ENCODE data around the gene COL4A2. TPM values are rescaled to one million over a fixed set of nuclear protein-coding genes. Genes with fewer than 3 reads are reported as not detected.
A peak's percentile ranks its signal among the peaks of the same experiment; 100 is the strongest.

Gene COL4A2
- total and polyA plus RNA-seq, 2 experiments from 2014 or later: 146 to 455 TPM

DNA sequence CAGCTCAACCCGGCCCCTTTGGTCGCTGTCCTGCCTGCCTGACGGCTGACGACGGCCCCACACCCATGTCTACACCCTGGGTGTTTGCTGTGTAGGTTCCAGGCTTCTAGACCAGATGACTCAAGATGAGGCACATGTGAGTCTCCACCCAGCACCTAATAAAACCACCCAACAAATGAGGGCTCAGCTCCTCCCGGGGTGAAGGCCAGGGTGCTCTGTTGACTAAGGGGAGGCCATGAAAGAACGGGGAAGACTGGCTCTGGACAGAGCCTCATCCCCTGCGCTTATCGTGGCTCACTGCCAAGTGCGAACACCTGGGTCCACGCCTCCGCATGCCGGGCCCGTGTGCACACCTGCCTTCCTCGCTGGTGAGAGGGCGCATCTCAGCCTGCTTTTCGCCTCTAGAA is 39.6 kb downstream of the COL4A2 start:
- Histone ChIP-seq H3K36me3 (ENCODE audit: low read depth) (no peaks in the 10 kb centered on the region), H4K20me1 (ENCODE audit: insufficient read depth) (no peaks in the 10 kb centered on the region), H3K27me3 (replicated peaks; ENCODE audit: insufficient read depth) (no peaks in the 10 kb centered on the region), H3K79me2 (ENCODE audit: insufficient read depth) (peaks cover 15% of the 10 kb centered on the region), H3K27ac (no peak overlapping the region), H3K4me3 (no peak overlapping the region), H2AFZ (no peak overlapping the region), H3K9me2 (ENCODE audit: insufficient read depth) (no peaks in the 10 kb centered on the region), H3K9ac (no peak overlapping the region), H3K4me2 (ENCODE audit: unreplicated experiment) (no peak overlapping the region), H3F3A (ENCODE audit: insufficient read depth) (peaks cover 23% of the 10 kb centered on the region), H3K4me1 (ENCODE audit: insufficient read depth) (peaks cover 20% of the 10 kb centered on the region), H3K9me3 (ENCODE audit: low read depth) (no peaks in the 10 kb centered on the region)
- WGBS, 2 experiments (ENCODE audit: low coverage in 1 of 2, low lambda C conversion rate in 2 of 2, missing lambda C conversion rate in 2 of 2): 84 to 86% methylated on average over 17 of the region's 17 CpGs
- DNase-seq: peak; percentile 21
- TF ChIP-seq EZH2 (IDR thresholded peaks at IDR 0.05; ENCODE audit: insufficient read depth, poor library complexity, severe bottlenecking) (no peak), EZH2phosphoT487 (IDR thresholded peaks at IDR 0.05; ENCODE audit: insufficient read depth, low read depth) (no peak)
- in situ Hi-C loops (cut with MboI): no loop called here

GRCh38 chr13:110347088-110347487 is 40.0 kb downstream of the COL4A2 start:
- Histone ChIP-seq H3K27ac (peak overlapping the region; percentile 77), H3K4me1 (ENCODE audit: insufficient read depth) (peaks cover 20% of the 10 kb centered on the region), H3K9me3 (ENCODE audit: low read depth) (no peaks in the 10 kb centered on the region), H3K79me2 (ENCODE audit: insufficient read depth) (peaks cover 19% of the 10 kb centered on the region), H3F3A (ENCODE audit: insufficient read depth) (peaks cover 18% of the 10 kb centered on the region), H3K9me2 (ENCODE audit: insufficient read depth) (no peaks in the 10 kb centered on the region), H3K27me3 (replicated peaks; ENCODE audit: insufficient read depth) (no peaks in the 10 kb centered on the region), H4K20me1 (ENCODE audit: insufficient read depth) (no peaks in the 10 kb centered on the region), H3K4me3 (no peak overlapping the region), H3K36me3 (ENCODE audit: low read depth) (no peaks in the 10 kb centered on the region), H2AFZ (no peak overlapping the region), H3K4me2 (ENCODE audit: unreplicated experiment) (peak overlapping the region; percentile 70), H3K9ac (no peak overlapping the region)
- TF ChIP-seq EZH2 (IDR thresholded peaks at IDR 0.05; ENCODE audit: insufficient read depth, poor library complexity, severe bottlenecking) (no peak), EZH2phosphoT487 (IDR thresholded peaks at IDR 0.05; ENCODE audit: insufficient read depth, low read depth) (no peak)
- in situ Hi-C loops (cut with MboI): no loop called here
- WGBS, 2 experiments (ENCODE audit: low coverage in 1 of 2, low lambda C conversion rate in 2 of 2, missing lambda C conversion rate in 2 of 2): 90% methylated on average over 3 of the region's 3 CpGs
- DNase-seq: no peak

DNA sequence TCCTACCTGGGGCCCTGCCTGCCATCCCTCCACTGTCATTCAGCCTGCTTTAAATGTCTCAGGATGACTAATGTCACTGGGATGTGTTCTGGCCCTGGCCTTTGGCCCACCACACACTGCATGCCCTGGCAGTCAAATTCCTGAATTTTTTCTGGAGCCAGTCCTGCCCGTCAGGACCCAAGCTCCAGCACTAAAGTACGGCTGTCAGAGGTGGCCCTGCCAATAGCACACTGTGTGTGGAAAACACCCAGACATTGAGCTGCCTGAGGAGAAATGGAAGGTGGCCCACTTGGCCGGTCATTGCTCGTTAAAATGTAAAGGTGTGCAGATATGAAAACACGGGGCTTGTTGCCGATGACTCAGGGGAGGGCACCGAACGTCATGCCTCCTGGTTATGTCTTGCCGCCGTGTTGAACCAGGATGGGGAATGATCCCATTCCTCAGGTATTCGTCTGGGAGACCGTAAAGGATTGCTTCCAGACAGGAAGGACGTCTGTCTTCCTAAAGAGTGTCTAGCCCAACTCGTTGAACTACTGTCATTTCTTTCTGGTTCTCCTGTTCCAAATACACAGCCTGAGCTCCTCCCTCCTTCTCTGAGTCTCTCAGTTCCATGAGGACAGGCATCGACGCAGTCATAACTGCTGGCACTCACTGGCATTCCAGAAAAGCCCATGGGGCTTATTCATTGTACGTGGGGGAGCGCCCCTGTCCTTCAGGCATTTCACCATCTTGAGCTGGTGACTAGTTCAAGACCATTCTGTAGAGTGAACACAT is 40.6 kb downstream of the COL4A2 start:
- H2AFZ ChIP-seq: peak overlapping the region; percentile 12; the same call in 1 of the 2 replicates
- peaks cover 20% of the 10 kb centered on the region for H3K4me1 ChIP-seq (ENCODE audit: insufficient read depth)
- in situ Hi-C loops (cut with MboI): no loop called here
- H4K20me1 ChIP-seq (ENCODE audit: insufficient read depth): no peaks in the 10 kb centered on the region
- peak overlapping the region; percentile 70 for H3K4me2 ChIP-seq (ENCODE audit: unreplicated experiment)
- DNase-seq: peak; percentile 98
- TF ChIP-seq EZH2 (IDR thresholded peaks at IDR 0.05; ENCODE audit: insufficient read depth, poor library complexity, severe bottlenecking) (no peak), EZH2phosphoT487 (IDR thresholded peaks at IDR 0.05; ENCODE audit: insufficient read depth, low read depth) (no peak)
- peaks cover 19% of the 10 kb centered on the region for H3K79me2 ChIP-seq (ENCODE audit: insufficient read depth)
- H3K9me2 ChIP-seq (ENCODE audit: insufficient read depth): no peaks in the 10 kb centered on the region
- H3F3A ChIP-seq (ENCODE audit: insufficient read depth): peaks cover 18% of the 10 kb centered on the region
- H3K4me3 ChIP-seq: peak overlapping the region; percentile 50
- H3K9me3 ChIP-seq (ENCODE audit: low read depth): no peaks in the 10 kb centered on the region
- 3 to 4% methylated on average over 18 of the region's 18 CpGs for WGBS, 2 experiments (ENCODE audit: low coverage in 1 of 2, low lambda C conversion rate in 2 of 2, missing lambda C conversion rate in 2 of 2)
- no peaks in the 10 kb centered on the region for H3K36me3 ChIP-seq (ENCODE audit: low read depth)
- H3K27ac ChIP-seq: peak overlapping the region; percentile 77
- peak overlapping the region; percentile 52 for H3K9ac ChIP-seq
- no peaks in the 10 kb centered on the region for H3K27me3 ChIP-seq (replicated peaks; ENCODE audit: insufficient read depth)

DNA sequence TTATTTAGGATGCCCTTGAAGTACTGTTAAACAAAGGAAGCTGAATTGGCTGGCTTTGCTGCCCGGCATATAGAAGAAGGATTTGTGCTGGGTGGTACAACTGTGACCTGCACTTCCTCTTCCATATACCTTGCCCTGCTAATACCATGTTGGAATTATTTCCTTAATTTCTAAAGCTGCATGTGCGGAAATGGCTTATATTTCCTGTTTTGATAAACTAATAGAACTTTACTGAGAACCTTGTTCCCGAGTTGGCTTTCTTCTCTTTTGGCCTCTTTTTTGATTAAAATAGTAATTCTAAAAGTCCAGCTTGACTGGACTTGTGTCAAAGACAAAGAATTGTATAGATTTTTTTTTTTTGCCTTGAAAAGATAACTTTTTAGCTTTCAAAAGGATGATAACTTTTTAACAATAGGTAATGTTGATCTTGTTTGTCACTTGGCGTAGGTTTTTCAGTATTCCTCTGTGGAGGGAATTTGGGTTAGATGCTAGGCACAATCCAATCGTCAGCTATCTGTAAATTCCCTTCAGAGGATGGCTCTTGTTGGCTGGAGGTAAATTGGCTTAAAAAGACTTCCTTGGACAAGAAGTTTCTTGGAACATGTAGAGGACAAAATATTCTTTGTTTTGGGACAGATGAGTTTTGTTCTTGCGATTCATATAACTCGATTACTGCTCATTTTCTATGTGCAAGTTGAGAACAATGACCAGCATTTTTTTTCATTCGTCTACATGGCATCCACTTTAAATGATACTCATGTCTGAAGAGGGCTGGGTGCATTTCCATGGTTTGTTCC is 41.4 kb downstream of the COL4A2 start:
- no peaks in the 10 kb centered on the region for H3K36me3 ChIP-seq (ENCODE audit: low read depth)
- H3K4me3 ChIP-seq: peak overlapping the region; percentile 50; the same call in 1 of the 2 replicates
- WGBS, 2 experiments (ENCODE audit: low coverage in 1 of 2, low lambda C conversion rate in 2 of 2, missing lambda C conversion rate in 2 of 2): 62 to 68% methylated on average over 8 of the region's 8 CpGs
- H3K4me1 ChIP-seq (ENCODE audit: insufficient read depth): peaks cover 20% of the 10 kb centered on the region
- peak overlapping the region; percentile 70 for H3K4me2 ChIP-seq (ENCODE audit: unreplicated experiment)
- H3K27me3 ChIP-seq (replicated peaks; ENCODE audit: insufficient read depth): no peaks in the 10 kb centered on the region
- H3K27ac ChIP-seq: peak overlapping the region; percentile 77
- in situ Hi-C loops (cut with MboI): no loop called here
- H3K9me3 ChIP-seq (ENCODE audit: low read depth): no peaks in the 10 kb centered on the region
- H4K20me1 ChIP-seq (ENCODE audit: insufficient read depth): no peaks in the 10 kb centered on the region
- TF ChIP-seq EZH2 (IDR thresholded peaks at IDR 0.05; ENCODE audit: insufficient read depth, poor library complexity, severe bottlenecking) (no peak), EZH2phosphoT487 (IDR thresholded peaks at IDR 0.05; ENCODE audit: insufficient read depth, low read depth) (no peak)
- no peaks in the 10 kb centered on the region for H3K9me2 ChIP-seq (ENCODE audit: insufficient read depth)
- no peak overlapping the region for H3K9ac ChIP-seq
- no peak overlapping the region for H2AFZ ChIP-seq
- no peak for DNase-seq
- H3F3A ChIP-seq (ENCODE audit: insufficient read depth): peaks cover 18% of the 10 kb centered on the region
- peaks cover 19% of the 10 kb centered on the region for H3K79me2 ChIP-seq (ENCODE audit: insufficient read depth)
